IPS-18c (cell line): ENCODE results near the gene VASN.
A peak's percentile ranks its signal among the peaks of the same experiment; 100 is the strongest.

ENCODE experiments used
- H3K4me3 ChIP-seq: 2 replicates; pipeline ENCODE4 v1.7.0; 2013; ENCODE audit warnings: low read depth, mild to moderate bottlenecking, low read length, moderate library complexity; ENCODE audit not compliant: insufficient read depth
- H3K9me3 ChIP-seq: one replicate; pipeline ENCODE4 v1.6.1; 2013; ENCODE audit warnings: mild to moderate bottlenecking, low read length, moderate library complexity; ENCODE audit not compliant: control insufficient read depth, insufficient read depth

VASN gene

GRCh38 chr16:4362476-4363135 is 9.0 kb upstream of the VASN start:
- no peak overlapping the region for H3K4me3 ChIP-seq
- H3K9me3 ChIP-seq: no peaks in the 10 kb centered on the region

GRCh38 chr16:4364196-4365013 is 7.2 kb upstream of the VASN start:
- H3K4me3 ChIP-seq: no peak overlapping the region

GRCh38 chr16:4365014-4365406 is 6.6 kb upstream of the VASN start:
- no peak overlapping the region for H3K4me3 ChIP-seq
- no peaks in the 10 kb centered on the region for H3K9me3 ChIP-seq

More at GRCh38 chr16:4364196-4365013, 7.2 kb upstream of the VASN start:
- no peaks in the 10 kb centered on the region for H3K9me3 ChIP-seq

- H3K4me3 ChIP-seq: no peak overlapping the region
- H3K9me3 ChIP-seq: no peaks in the 10 kb centered on the region
These were observed 6.0 kb upstream of the VASN start for GRCh38 chr16:4365615-4366014.

- Histone ChIP-seq H3K9me3 (no peaks in the 10 kb centered on the region), H3K4me3 (no peak overlapping the region)
These were observed 5.6 kb upstream of the VASN start for GRCh38 chr16:4366016-4366415.

- H3K4me3 ChIP-seq: no peak overlapping the region
- H3K9me3 ChIP-seq: no peaks in the 10 kb centered on the region
These were observed 4.2 kb upstream of the VASN start for GRCh38 chr16:4367393-4367856.

- Histone ChIP-seq H3K4me3 (no peak overlapping the region), H3K9me3 (no peaks in the 10 kb centered on the region)
These were observed 2.5 kb upstream of the VASN start for GRCh38 chr16:4369007-4369733.

- Histone ChIP-seq H3K9me3 (no peaks in the 10 kb centered on the region), H3K4me3 (no peak overlapping the region)
These were observed 1.5 kb upstream of the VASN start for GRCh38 chr16:4370151-4370550.

GRCh38 chr16:4370570-4371356 is 885 bp upstream of the VASN start:
- H3K4me3 ChIP-seq: no peak overlapping the region
- H3K9me3 ChIP-seq: no peaks in the 10 kb centered on the region

- H3K4me3 ChIP-seq: peak overlapping the region; percentile 65
These were observed 441 bp downstream of the VASN start for GRCh38 chr16:4372001-4372577.

GRCh38 chr16:4372578-4373355 is 1.1 kb downstream of the VASN start:
- no peaks in the 10 kb centered on the region for H3K9me3 ChIP-seq
- H3K4me3 ChIP-seq: peak overlapping the region; percentile 65

More at GRCh38 chr16:4372001-4372577, 441 bp downstream of the VASN start:
- no peaks in the 10 kb centered on the region for H3K9me3 ChIP-seq

- Histone ChIP-seq H3K4me3 (peak overlapping the region; percentile 38), H3K9me3 (no peaks in the 10 kb centered on the region)
These were observed 1.8 kb downstream of the VASN start for GRCh38 chr16:4373356-4373908.

GRCh38 chr16:4373909-4374742 is 2.5 kb downstream of the VASN start:
- H3K9me3 ChIP-seq: no peaks in the 10 kb centered on the region
- H3K4me3 ChIP-seq: peak overlapping the region; percentile 38

- Histone ChIP-seq H3K9me3 (no peaks in the 10 kb centered on the region), H3K4me3 (no peak overlapping the region)
These were observed 4.1 kb downstream of the VASN start for GRCh38 chr16:4375717-4376116.
